ENCODE data around the gene B4GALT5.

DNA sequence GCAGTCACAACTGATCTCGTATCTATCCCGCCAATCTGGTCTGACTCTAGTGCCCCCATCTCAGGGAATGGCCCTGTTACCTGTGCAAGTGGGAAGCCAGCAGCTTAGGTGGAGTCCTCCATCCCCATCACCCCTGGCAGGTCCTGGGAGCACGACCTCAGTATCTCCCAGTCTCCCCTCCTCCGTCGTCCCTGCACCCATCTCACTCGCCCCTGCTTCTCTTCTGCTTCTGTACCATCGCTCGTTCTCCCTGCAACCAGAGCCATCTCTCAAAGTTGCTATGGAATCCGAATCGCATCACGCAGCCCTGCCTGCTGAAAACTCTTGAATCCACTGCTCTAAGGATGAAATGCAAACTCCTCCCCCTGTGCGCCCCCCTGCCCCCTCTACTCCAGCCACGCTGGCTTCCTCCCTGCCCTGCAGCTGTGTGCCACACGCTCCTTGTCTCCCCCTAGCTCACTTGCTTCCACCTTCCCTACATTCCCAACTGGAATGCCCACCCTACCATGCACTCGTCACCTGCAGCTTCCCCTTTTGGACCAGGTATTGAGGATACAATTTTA, 81.7 kb downstream of the B4GALT5 start:
- TF ChIP-seq, protein P1, sequence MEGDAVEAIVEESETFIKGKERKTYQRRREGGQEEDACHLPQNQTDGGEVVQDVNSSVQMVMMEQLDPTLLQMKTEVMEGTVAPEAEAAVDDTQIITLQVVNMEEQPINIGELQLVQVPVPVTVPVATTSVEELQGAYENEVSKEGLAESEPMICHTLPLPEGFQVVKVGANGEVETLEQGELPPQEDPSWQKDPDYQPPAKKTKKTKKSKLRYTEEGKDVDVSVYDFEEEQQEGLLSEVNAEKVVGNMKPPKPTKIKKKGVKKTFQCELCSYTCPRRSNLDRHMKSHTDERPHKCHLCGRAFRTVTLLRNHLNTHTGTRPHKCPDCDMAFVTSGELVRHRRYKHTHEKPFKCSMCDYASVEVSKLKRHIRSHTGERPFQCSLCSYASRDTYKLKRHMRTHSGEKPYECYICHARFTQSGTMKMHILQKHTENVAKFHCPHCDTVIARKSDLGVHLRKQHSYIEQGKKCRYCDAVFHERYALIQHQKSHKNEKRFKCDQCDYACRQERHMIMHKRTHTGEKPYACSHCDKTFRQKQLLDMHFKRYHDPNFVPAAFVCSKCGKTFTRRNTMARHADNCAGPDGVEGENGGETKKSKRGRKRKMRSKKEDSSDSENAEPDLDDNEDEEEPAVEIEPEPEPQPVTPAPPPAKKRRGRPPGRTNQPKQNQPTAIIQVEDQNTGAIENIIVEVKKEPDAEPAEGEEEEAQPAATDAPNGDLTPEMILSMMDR (conservative IDR thresholded peaks at IDR 0.05): no peak
- no peak for TF ChIP-seq EZH2 (IDR thresholded peaks at IDR 0.05; ENCODE audit: low read depth)

All from PC-9 (cell line).